ENCODE results near the gene SHLD2. TPM values are rescaled to one million over a fixed set of nuclear protein-coding genes. Genes with fewer than 3 reads are reported as not detected.
A peak's percentile ranks its signal among the peaks of the same experiment; 100 is the strongest.

Gene SHLD2
- total and polyA plus RNA-seq, 2 of the 13 experiments (the other 11 are each of a cell fraction or from before 2014, with no cell fraction given) = 25.7 to 53.7 TPM

GRCh38 chr10:87095236-87095945 lies 385 bp downstream of the SHLD2 start (continued):
- TF ChIP-seq HBP1 (CRISPR knock-in tag; IDR thresholded peaks at IDR 0.05; ENCODE audit: low read depth) (peak; percentile 48; the same call in 1 of the 2 replicates), NKX3-1 (CRISPR knock-in tag; IDR thresholded peaks at IDR 0.05) (peak; percentile 75), KLF16 (CRISPR knock-in tag; IDR thresholded peaks at IDR 0.05) (peak in 1 of 2 experiments; percentile 72; a peak in 2 of 4 replicates), POLR2G (IDR thresholded peaks at IDR 0.05; ENCODE audit: low read depth, low read length) (peak; percentile 74), YEATS2 (CRISPR knock-in tag; IDR thresholded peaks at IDR 0.05; ENCODE audit: borderline replicate concordance) (peak; percentile 57; the same call in 1 of the 2 replicates), ZNF17 (CRISPR knock-in tag; IDR thresholded peaks at IDR 0.05) (no peak), FOXK1 (CRISPR knock-in tag; IDR thresholded peaks at IDR 0.05; ENCODE audit: borderline replicate concordance, low read depth) (peak; percentile 53; the same call in 1 of the 2 replicates), BATF2 (CRISPR knock-in tag; IDR thresholded peaks at IDR 0.05) (peak; percentile 45; the same call in 1 of the 2 replicates), ZBTB25 (CRISPR knock-in tag; IDR thresholded peaks at IDR 0.05) (peak; percentile 41; the same call in 1 of the 2 replicates), AFF4 (CRISPR knock-in tag; IDR thresholded peaks at IDR 0.05) (0 out of 2 replicates have a peak, but pooled peaks have one; percentile 63), HNF1B (CRISPR knock-in tag; IDR thresholded peaks at IDR 0.05) (0 out of 2 replicates have a peak, but pooled peaks have one; percentile 35), GATAD2A (CRISPR knock-in tag; IDR thresholded peaks at IDR 0.05) (peak; percentile 27; the same call in 1 of the 2 replicates), RXRB (CRISPR knock-in tag; IDR thresholded peaks at IDR 0.05; ENCODE audit: borderline replicate concordance) (peak; percentile 66), ZNF580 (CRISPR knock-in tag; IDR thresholded peaks at IDR 0.05; ENCODE audit: borderline replicate concordance, low read depth) (peak; percentile 88; the same call in 1 of the 2 replicates), ZNF225 (CRISPR knock-in tag; IDR thresholded peaks at IDR 0.05) (peak; percentile 80; the same call in 1 of the 2 replicates), IRF2 (CRISPR knock-in tag; IDR thresholded peaks at IDR 0.05) (peak; percentile 68; the same call in 1 of the 2 replicates), ZGPAT (CRISPR knock-in tag; IDR thresholded peaks at IDR 0.05) (peak; percentile 93)
